DMS53 (cell line): ENCODE results near the gene IST1.
A peak's percentile ranks its signal among the peaks of the same experiment; 100 is the strongest.

ENCODE experiments used
- DNase-seq: peaks from one replicate; lab custom pipeline; 2025; lab: John Stamatoyannopoulos, UW

Gene IST1

DNA sequence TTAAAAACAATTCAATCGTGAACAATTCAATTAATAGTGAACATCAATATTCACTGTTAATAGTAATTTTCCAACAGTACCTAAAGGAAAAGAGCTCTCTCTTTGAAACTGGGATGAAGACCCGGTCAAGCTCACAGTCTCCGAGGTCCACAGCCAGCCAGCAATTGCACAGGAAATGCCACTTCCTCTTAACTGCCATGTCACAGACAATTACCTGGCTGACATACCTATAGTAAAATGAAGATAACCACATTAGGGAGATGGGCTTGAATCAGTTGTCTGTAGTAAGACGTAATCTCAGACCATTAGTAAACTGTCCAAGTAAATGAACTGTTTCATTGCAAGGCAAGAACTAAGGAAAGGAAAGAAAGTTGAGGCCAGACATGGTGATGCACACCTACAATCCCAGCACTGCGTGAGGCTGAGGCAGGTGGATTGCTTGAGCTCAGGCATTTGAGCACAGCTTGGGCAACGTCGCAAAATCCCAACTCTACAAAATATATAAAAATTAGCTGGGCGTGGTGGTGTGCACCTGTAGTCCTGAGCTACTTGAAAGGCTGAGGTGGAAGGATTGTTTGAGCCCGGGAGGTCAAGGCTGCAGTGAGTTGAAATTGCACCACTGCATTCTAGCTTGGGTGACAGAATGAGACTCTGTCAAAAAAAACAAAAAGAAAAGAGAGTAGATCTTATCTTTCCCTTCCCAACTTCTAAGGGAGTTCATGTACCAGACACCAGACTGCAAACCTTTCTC is 68.0 kb downstream of the IST1 start:
- DNase-seq = no peak

DNA sequence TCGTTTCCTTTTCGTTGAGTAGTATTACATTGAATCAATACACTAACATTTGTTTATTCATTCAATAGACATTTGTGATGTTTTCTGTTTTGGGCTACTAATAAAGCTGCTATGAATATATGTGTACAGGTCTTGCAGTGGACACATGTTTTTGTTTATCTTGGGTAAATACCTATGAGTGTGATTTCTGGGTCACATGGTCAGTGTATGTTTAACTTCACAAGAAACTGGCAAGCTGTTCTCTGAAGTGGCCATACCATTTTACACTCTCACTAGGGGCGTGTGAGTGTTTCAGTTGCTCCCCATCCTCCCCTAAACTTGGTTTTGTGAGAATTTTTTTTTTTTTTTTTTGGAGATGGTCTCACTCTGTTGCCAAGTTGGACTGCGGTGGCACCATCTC is 69.9 kb downstream of the IST1 start:
- peak; percentile 63 for DNase-seq

DNA sequence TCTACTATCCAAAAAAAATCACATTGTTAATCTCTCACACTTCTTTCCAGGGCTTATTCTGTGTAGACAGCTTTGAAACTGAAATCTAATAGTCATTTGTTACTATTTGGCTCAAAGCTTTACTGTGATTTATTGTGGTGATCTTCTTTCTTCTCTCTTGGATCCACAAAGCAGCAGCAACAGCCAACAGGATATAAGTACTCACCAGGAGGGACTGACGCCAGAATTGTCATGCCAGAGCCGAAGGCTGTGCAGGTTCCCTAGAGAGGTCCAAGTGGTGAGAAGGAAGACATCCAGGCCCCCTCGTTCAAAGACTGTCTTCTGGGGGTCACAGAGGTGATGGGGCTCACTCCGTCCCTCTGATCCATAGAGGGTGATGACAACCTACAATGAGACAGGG is 71.6 kb downstream of the IST1 start:
- no peak for DNase-seq

DNA sequence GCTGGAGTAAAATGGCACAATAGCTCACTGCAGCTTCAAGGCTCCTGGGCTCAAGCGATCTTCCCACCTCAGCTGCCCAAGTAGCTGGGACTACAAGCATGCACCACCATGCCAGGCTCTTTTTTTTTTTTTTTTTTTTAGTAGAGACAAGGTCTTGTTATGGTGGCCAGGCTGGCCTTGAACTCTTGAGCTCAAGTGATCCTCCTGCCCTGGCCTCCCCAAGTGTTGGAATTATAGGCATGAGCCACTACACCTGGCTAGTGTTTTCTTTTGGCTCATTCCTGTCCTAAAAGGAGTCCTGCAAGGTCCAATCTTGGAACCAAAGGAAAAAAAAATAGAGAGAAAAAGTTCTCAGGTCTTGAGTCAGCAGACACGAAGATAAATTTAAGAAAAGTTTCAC is 74.0 kb downstream of the IST1 start:
- DNase-seq = no peak

DNA sequence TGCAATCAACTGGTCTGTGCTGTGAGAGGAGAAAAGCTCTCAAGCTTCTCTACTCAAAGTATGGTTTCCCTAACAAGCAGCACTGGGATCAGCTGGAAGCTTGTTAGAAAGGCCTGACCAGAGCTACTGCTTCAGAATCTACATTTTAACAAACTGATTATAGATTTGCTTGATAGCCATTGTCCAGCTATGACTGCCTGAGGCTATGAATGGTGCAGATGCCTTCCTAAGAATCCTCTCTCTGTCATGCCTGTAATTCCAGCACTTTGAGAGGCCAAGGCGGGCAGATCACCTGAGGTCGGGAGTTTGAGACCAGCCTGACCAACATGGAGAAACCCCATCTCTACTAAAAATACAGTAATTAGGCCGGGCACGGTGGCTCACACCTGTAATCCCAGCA is 76.2 kb downstream of the IST1 start:
- no peak for DNase-seq

DNA sequence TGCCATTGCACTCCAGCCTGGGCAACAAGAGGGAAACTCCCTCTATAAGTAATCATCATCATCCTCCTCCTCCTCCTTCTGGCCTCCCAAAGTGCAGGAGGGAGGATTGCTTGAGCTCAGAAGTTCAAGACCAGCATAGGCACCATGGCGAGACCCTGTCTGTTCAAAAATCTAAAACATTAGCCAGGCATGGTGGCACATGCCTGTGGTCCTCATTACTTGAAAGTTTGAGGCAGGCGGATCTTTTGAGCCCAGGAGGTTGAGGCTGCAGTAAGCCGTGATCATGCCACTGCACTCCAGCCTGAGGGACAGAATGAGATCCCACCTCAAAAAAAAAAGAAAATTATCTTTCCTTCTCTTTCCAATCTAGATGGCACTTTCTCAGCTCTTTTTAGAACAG is 77.0 kb downstream of the IST1 start:
- DNase-seq = no peak

DNA sequence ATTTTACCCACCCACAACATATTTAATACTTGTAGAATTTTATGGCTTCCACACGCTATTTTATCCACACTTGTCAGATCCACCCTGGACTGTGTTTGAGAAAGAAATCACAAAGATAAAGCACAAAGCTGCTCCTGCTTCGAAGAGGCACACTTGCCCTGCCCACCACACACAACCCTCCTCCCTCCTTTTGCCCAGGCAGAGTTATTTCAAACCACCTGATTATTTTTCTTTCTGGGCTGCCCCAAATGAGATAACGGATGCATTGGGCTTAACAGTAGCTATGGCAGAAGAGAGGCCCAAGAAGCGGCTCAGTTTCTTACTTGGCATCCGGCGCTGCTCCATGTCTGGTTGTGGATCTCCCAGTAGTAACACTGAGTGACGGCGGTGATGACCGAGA is 77.7 kb downstream of the IST1 start:
- no peak for DNase-seq

DNA sequence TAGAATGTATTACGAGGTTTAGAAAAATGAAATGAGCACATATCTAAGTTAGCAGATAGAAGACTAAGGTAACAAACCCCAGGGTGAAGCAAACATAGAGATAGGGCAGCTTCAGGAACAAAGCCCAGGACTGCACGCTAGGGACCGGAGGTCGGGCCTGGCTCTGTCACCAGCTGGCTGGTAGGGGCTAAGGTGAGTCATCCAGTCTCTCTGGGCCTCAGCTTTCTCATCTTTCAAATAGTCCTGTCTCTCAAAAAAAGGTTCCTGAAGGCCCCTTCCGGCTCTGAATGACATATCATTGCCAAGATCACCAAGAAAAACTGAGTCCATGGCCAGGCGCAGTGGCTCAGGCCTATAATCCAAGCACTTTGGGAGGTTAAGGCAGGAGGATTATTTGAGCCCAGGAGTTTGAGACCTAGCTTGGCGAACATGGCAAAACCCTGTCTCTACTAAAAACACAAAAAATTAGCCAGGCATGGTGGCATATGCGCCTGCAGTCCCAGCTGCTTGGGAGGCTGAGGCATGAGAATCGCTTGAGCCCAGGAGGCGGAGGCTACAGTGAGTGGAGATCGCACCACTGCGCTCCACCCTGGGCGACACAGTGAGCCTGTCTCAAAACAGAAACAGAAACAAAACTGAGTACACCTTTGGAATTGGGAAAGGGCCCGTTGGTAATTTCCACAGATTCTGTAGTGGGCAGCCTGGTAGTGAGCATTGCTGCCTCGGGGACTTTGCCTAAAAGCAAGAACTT is 78.9 kb downstream of the IST1 start:
- peak; percentile 39 for DNase-seq
